ENCODE measurements around the gene DNAAF2.

DNA sequence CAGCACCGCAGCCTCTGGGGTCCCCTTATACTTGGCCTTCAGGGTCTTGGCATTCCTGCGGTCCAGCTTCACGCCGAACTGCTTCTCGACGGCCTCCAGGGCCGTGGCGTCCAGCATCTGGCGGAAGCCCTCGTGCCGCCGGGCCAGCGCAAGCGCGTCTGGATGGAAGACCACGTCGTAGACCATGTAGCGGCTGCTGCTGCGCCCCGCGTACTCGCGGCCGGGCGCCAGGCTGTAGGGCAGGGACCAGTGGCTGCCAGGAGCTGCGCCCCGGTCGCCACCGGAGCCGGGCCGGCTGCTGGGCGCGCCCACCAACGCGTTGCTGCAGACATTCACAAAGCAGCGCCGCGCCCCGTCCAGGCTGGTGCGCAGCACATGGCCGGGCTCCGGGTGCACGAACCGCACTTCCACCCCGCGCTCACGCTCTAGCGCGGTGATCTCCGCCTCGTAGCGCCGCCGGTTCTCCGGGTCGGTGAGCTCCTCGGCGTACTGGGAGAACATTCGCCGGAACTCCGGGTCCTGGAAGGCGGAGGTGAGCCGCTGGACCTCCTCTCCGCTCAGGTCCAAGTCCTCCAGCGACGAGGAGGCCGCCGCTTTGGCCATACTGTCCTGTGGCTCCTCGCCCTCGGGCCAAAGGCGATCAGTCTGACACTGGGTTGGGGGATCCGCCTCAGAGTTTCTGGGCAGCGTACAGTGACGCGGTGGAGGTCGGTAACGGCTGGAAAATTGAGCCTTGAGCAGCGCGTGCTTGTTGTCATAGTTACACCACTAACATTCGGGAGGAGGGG lies at the start of gene DNAAF2:
- TF ChIP-seq CTCF (IDR thresholded peaks at IDR 0.05; ENCODE audit: poor library complexity) (no peak), EZH2 (IDR thresholded peaks at IDR 0.05; ENCODE audit: borderline replicate concordance) (no peak)

Measured in hepatocyte (in vitro differentiated cells).